Gastrocnemius medialis (tissue), 4 donors: Measurements from ENCODE around the gene GPATCH11. TPM values are rescaled to one million over a fixed set of nuclear protein-coding genes. Genes with fewer than 3 reads are reported as not detected.

Experiments used
- ATAC-seq, 2 donors: fragments of 150-250 bp; one replicate each; pipeline ENCODE4 v1.9.1; 2016
- DNase-seq, 2 donors: peaks; one replicate each; pipeline ENCODE4 v3.0.0-alpha.2; 2019
- H3K27ac ChIP-seq, 4 donors: fragments of 200-600 bp; sonication (generic); 1 replicate in 1 of 4; 2 replicates in 3 of 4; pipeline ENCODE4 v1.5.1; 2016 to 2018; ENCODE audit warnings: mild to moderate bottlenecking in 2 of 4, moderate library complexity in 1 of 4
- H3K27me3 ChIP-seq, 3 donors: fragments of 200-600 bp; sonication (generic) in 2 of 3; 1 replicate in 1 of 3; 2 replicates in 2 of 3; pipeline versions ENCODE4 v1.5.1 to v1.6.0; 2016 to 2019; ENCODE audit warnings: mild to moderate bottlenecking in 1 of 3, moderate library complexity in 1 of 3
- H3K36me3 ChIP-seq, 2 donors: fragments of 200-600 bp; sonication (generic) in 1 of 2; one replicate each; pipeline ENCODE4 v1.5.1; 2017 to 2018
- H3K4me1 ChIP-seq, 2 donors: fragments of 200-600 bp; sonication (generic) in 1 of 2; one replicate each; pipeline ENCODE4 v1.5.1; 2016 to 2017; ENCODE audit warnings: mild to moderate bottlenecking in 2 of 2
- H3K4me3 ChIP-seq, 4 donors: fragments of 200-600 bp; sonication (generic) in 3 of 4; 1 replicate in 1 of 4; 2 replicates in 3 of 4; pipeline ENCODE4 v1.5.1; 2016 to 2019; ENCODE audit warnings: mild to moderate bottlenecking in 2 of 4
- H3K9me3 ChIP-seq, 3 donors: fragments of 200-600 bp; sonication (generic) in 2 of 3; 1 replicate in 1 of 3; 2 replicates in 2 of 3; pipeline ENCODE4 v1.5.1; 2016 to 2019
- POLR2A ChIP-seq, 2 donors: fragments of 450-650 bp; IDR thresholded peaks; one replicate each; pipeline ENCODE4 v1.6.1; 2017; ENCODE audit warnings: antibody characterized with exemption in 2 of 2, mild to moderate bottlenecking in 2 of 2, moderate library complexity in 2 of 2
- in situ Hi-C, 4 donors: fragments of 200-750 bp; cut with MboI; loops; one replicate each; pipeline versions ENCODE4 v1.15.0 to v1.8.0; 2017; ENCODE audit warnings: low sequenced_read_pairs in 4 of 4
- intact Hi-C: fragments of 100-400 bp; cut with DNase I; formaldehyde crosslinking; loops from one replicate; pipeline ENCODE4 v1.15.1; 2023; ENCODE audit warnings: low total_unique reads
- total RNA-seq, 4 donors: library from RNA; depleted of rRNA; stranded (reverse); fragments of >200 nt; gene quantifications; one replicate each; pipeline versions ENCODE4 v1.1.0 to v1.2.3, GENCODE V29; 2016
- TF ChIP-seq, protein P1 (sequence below), 5 experiments: fragments of 450-650 bp in 3 of 5; fragments of 200-600 bp in 2 of 5; sonication (generic) in 2 of 5; IDR thresholded peaks in 4 of 5; conservative IDR thresholded peaks in 1 of 5; 1 replicate in 4 of 5; 2 replicates in 1 of 5; pipeline ENCODE4 v1.5.1; 2016 to 2019; ENCODE audit warnings: antibody characterized with exemption in 5 of 5, mild to moderate bottlenecking in 3 of 5, moderate library complexity in 3 of 5

GPATCH11 gene
- total RNA-seq, 4 donors from 2014 or later = 2.5 to 3.7 (median 3.0) TPM

DNA sequence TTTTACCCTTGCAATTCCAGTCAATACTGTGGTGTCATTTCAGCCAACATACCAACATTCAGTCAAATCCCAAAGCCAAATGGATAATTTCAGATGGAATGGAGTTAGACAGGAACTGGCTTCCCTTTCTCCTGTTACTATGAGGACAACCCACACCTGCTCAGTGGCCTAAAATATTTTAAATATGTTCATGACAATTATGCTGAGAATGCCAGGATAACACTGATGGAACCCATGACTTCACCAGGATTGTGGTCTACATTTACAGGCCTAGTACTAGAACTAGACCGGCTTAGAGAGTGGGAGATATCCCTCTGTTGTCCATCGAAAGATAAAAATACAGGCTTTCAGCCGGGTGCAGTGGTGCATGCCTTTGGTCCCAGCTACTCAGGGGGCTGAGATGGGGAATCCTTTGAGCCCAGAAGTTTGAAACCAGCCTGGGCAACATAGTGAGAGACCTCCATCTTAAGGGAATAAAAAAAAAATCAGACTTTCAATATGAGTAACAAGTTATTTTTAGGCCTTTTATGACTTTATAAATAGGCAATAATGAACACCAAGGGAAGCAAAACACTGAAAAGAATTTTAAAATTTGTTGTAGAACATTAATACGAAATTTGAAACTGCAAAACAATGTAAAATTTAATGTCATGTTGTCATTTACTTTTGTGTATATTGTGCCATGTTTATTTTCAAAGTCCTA lies 14.2 kb downstream of the GPATCH11 start:
- Histone ChIP-seq H3K4me3 (no peak overlapping the region), H3K9me3 (no peaks in the 10 kb centered on the region), H3K27me3 (no peaks in the 10 kb centered on the region), H3K4me1 (no peaks in the 10 kb centered on the region), H3K36me3 (peaks cover 6 to 51% of the 10 kb centered on the region in 2 donors), H3K27ac (no peak overlapping the region)
- DNase-seq = no peak
- in situ Hi-C loops = no loop called here
- no peak for TF ChIP-seq POLR2A (IDR thresholded peaks at IDR 0.05)
- TF ChIP-seq, protein P1, sequence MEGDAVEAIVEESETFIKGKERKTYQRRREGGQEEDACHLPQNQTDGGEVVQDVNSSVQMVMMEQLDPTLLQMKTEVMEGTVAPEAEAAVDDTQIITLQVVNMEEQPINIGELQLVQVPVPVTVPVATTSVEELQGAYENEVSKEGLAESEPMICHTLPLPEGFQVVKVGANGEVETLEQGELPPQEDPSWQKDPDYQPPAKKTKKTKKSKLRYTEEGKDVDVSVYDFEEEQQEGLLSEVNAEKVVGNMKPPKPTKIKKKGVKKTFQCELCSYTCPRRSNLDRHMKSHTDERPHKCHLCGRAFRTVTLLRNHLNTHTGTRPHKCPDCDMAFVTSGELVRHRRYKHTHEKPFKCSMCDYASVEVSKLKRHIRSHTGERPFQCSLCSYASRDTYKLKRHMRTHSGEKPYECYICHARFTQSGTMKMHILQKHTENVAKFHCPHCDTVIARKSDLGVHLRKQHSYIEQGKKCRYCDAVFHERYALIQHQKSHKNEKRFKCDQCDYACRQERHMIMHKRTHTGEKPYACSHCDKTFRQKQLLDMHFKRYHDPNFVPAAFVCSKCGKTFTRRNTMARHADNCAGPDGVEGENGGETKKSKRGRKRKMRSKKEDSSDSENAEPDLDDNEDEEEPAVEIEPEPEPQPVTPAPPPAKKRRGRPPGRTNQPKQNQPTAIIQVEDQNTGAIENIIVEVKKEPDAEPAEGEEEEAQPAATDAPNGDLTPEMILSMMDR (IDR thresholded peaks at IDR 0.05 in 4 of 5, conservative IDR thresholded peaks at IDR 0.05 in 1 of 5) = no peak
- intact Hi-C loops = no loop called here
- ATAC-seq = no peak

DNA sequence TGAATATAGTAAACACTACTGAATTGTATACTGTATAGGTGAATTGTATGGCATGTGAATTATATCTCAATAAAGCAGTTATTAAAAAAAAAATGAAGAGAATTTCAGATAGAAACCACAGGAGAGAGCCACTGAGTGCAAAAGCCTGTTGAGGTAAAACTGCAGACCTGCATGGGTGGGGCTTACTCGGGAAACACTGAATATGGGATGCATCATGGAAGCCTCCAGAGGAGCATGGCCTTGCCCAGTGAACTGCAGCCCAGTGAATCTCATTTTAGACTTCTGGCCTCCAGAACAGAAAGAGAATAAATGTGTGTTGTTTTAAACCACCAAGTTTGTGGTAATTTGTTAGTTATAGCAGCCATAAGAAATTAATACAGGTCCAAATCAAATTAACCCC lies 15.7 kb downstream of the GPATCH11 start:
- H3K27me3 ChIP-seq = no peaks in the 10 kb centered on the region
- H3K9me3 ChIP-seq = no peaks in the 10 kb centered on the region
- H3K4me3 ChIP-seq = no peak overlapping the region
- no peak for TF ChIP-seq POLR2A (IDR thresholded peaks at IDR 0.05)
- TF ChIP-seq, protein P1 (IDR thresholded peaks at IDR 0.05 in 4 of 5, conservative IDR thresholded peaks at IDR 0.05 in 1 of 5) = no peak
- H3K36me3 ChIP-seq = peaks cover 4 to 36% of the 10 kb centered on the region in 2 donors
- in situ Hi-C loops (no loop called here), intact Hi-C loops (no loop called here)
- H3K4me1 ChIP-seq = no peaks in the 10 kb centered on the region
- no peak for ATAC-seq
- no peak overlapping the region for H3K27ac ChIP-seq
- no peak for DNase-seq

DNA sequence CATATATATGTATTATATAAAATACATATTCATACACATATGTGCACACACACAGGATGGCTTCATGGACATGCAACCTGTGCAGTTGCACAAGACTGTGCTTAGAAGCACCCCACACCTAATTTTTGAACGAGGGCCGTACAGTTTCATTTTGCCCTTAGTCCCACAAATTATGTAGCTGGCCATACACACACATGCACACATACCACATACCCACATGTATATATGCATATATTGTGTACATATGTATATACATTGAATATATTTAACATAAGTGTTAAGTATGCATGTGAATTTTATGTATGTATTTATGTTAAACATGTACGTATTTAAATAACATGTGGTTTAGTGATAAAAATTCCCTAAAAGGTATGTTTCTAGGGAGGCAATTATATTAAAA lies 18.3 kb downstream of the GPATCH11 start:
- Histone ChIP-seq H3K27ac (no peak overlapping the region), H3K4me3 (no peak overlapping the region), H3K36me3 (peaks cover 2 to 35% of the 10 kb centered on the region in 2 donors), H3K4me1 (no peaks in the 10 kb centered on the region), H3K27me3 (no peaks in the 10 kb centered on the region), H3K9me3 (no peaks in the 10 kb centered on the region)
- ATAC-seq (no peak), DNase-seq (no peak)
- in situ Hi-C loops (no loop called here), intact Hi-C loops (no loop called here)
- TF ChIP-seq, protein P1 (IDR thresholded peaks at IDR 0.05 in 4 of 5, conservative IDR thresholded peaks at IDR 0.05 in 1 of 5) = no peak
- TF ChIP-seq POLR2A (IDR thresholded peaks at IDR 0.05) = no peak

DNA sequence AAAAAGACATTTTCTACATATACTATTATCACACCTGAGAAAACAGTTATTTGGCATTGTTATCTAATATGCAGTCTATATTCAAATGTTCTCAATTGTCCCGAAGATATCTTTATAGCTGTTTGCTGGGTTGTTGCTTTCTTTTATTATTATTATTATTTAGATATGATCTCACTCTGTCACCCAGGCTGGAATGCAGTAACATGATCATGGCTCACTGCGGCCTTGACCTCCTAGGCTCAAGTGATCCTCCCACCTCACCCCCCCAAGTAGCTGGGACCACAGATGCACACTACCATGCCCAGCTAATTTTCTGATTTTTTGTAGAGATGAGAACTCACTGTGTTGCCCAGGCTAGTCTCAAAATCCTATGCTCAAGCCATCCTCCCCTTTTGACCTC lies 19.9 kb downstream of the GPATCH11 start:
- TF ChIP-seq, protein P1 (IDR thresholded peaks at IDR 0.05 in 4 of 5, conservative IDR thresholded peaks at IDR 0.05 in 1 of 5) = no peak
- no peak for TF ChIP-seq POLR2A (IDR thresholded peaks at IDR 0.05)
- intact Hi-C loops = no loop called here
- DNase-seq (no peak), ATAC-seq (no peak)
- no peak overlapping the region for H3K4me3 ChIP-seq
- peaks cover 2 to 51% of the 10 kb centered on the region in 2 donors for H3K36me3 ChIP-seq
- no peaks in the 10 kb centered on the region for H3K27me3 ChIP-seq
- H3K4me1 ChIP-seq = no peaks in the 10 kb centered on the region
- no peaks in the 10 kb centered on the region for H3K9me3 ChIP-seq
- H3K27ac ChIP-seq = no peak overlapping the region
- in situ Hi-C loops = no loop called here

DNA sequence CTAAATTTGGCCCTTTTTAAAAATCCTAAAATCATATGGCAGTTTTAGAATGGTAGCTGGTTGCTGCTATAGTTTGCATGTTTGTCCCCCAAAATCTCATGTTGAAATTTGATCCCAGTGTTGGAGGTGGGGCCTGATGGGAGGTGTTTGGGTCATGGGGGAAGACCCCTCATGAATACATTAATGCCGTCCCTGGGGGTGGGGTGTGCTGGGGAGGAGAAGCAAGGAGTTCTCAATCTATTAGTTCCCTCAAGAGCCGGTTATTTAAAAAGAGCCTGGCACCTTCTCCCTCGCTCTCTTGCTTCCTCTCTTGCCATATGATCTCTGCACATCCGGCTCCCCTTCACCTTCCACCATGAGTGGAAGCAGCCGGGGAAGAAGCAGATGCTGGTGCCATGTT lies 20.8 kb downstream of the GPATCH11 start:
- Histone ChIP-seq H3K4me1 (no peaks in the 10 kb centered on the region), H3K27ac (no peak overlapping the region), H3K4me3 (no peak overlapping the region), H3K36me3 (peaks cover 2 to 58% of the 10 kb centered on the region in 2 donors), H3K27me3 (no peaks in the 10 kb centered on the region), H3K9me3 (no peaks in the 10 kb centered on the region)
- no peak for ATAC-seq
- TF ChIP-seq POLR2A (IDR thresholded peaks at IDR 0.05) = no peak
- TF ChIP-seq, protein P1 (IDR thresholded peaks at IDR 0.05 in 4 of 5, conservative IDR thresholded peaks at IDR 0.05 in 1 of 5) = no peak
- intact Hi-C loops = no loop called here
- in situ Hi-C loops = no loop called here
- no peak for DNase-seq
